Measurements from ENCODE around the gene DNAH11. TPM values are rescaled to one million over a fixed set of nuclear protein-coding genes. Genes with fewer than 3 reads are reported as not detected.

The DNAH11 gene
- total RNA-seq, 1 experiment from 2014 or later, result 1.6 TPM

- Histone ChIP-seq H3K4me2 (ENCODE audit: low read length) (no peak overlapping the region), H3K27ac (ENCODE audit: low read length) (no peak overlapping the region), H3F3A (ENCODE audit: low read length, unreplicated experiment) (no peaks in the 10 kb centered on the region), H3K4me3 (ENCODE audit: low read length) (no peak overlapping the region), H4K20me1 (ENCODE audit: low read length) (no peaks in the 10 kb centered on the region), H3K9me3 (ENCODE audit: low read length) (no peaks in the 10 kb centered on the region), H3K36me3 (ENCODE audit: low read depth, low read length) (no peaks in the 10 kb centered on the region), H3K9ac (ENCODE audit: low read length) (no peak overlapping the region), H3K4me1 (ENCODE audit: insufficient read depth, low read length) (no peaks in the 10 kb centered on the region), H3K9me2 (replicated peaks; ENCODE audit: low read length) (no peaks in the 10 kb centered on the region), H3K79me2 (ENCODE audit: low read length) (no peaks in the 10 kb centered on the region), H2AFZ (ENCODE audit: low read length) (no peak overlapping the region), H3K27me3 (ENCODE audit: low read length) (peaks cover 51% of the 10 kb centered on the region)
- POLR2A ChIA-PET (ENCODE audit: unreplicated experiment), result no interaction called here
- DNase-seq (no peak), ATAC-seq (no peak)
- TF ChIP-seq EZH2phosphoT487 (IDR thresholded peaks at IDR 0.05; ENCODE audit: borderline replicate concordance, low read length) (no peak), EZH2 (IDR thresholded peaks at IDR 0.05; ENCODE audit: low read length, unreplicated experiment) (no peak), CTCF (conservative IDR thresholded peaks at IDR 0.05; ENCODE audit: low read depth, low read length) (no peak)
- CTCF ChIA-PET, result no interaction called here
- BruUV-seq (replicated peaks), result no TSS peak
- intact Hi-C loops (cut with micrococcal nuclease), result no loop called here
These were observed 286.9 kb downstream of the DNAH11 start for GRCh38 chr7:21829731-21830130.

GRCh38 chr7:21844742-21845141 is 301.9 kb downstream of the DNAH11 start:
- Histone ChIP-seq H3K9me2 (replicated peaks; ENCODE audit: low read length) (no peaks in the 10 kb centered on the region), H3K27me3 (ENCODE audit: low read length) (peaks cover 6% of the 10 kb centered on the region; the same call in 1 of the 2 replicates), H3K4me1 (ENCODE audit: insufficient read depth, low read length) (no peaks in the 10 kb centered on the region), H3K36me3 (ENCODE audit: low read depth, low read length) (no peaks in the 10 kb centered on the region), H3K79me2 (ENCODE audit: low read length) (no peaks in the 10 kb centered on the region), H2AFZ (ENCODE audit: low read length) (no peak overlapping the region), H4K20me1 (ENCODE audit: low read length) (no peaks in the 10 kb centered on the region), H3K4me3 (ENCODE audit: low read length) (no peak overlapping the region), H3K9me3 (ENCODE audit: low read length) (no peaks in the 10 kb centered on the region), H3K9ac (ENCODE audit: low read length) (no peak overlapping the region), H3K4me2 (ENCODE audit: low read length) (no peak overlapping the region), H3K27ac (ENCODE audit: low read length) (no peak overlapping the region), H3F3A (ENCODE audit: low read length, unreplicated experiment) (no peaks in the 10 kb centered on the region)
- no peak for ATAC-seq
- ChIA-PET CTCF (no interaction called here), POLR2A (ENCODE audit: unreplicated experiment) (no interaction called here)
- intact Hi-C loops (cut with micrococcal nuclease), result no loop called here
- DNase-seq, result no peak
- no peak for TF ChIP-seq EZH2 (IDR thresholded peaks at IDR 0.05; ENCODE audit: low read length, unreplicated experiment)
- TF ChIP-seq CTCF (conservative IDR thresholded peaks at IDR 0.05; ENCODE audit: low read depth, low read length), result no peak
- no peak for TF ChIP-seq EZH2phosphoT487 (IDR thresholded peaks at IDR 0.05; ENCODE audit: borderline replicate concordance, low read length)
- BruUV-seq (replicated peaks), result no TSS peak

DNA sequence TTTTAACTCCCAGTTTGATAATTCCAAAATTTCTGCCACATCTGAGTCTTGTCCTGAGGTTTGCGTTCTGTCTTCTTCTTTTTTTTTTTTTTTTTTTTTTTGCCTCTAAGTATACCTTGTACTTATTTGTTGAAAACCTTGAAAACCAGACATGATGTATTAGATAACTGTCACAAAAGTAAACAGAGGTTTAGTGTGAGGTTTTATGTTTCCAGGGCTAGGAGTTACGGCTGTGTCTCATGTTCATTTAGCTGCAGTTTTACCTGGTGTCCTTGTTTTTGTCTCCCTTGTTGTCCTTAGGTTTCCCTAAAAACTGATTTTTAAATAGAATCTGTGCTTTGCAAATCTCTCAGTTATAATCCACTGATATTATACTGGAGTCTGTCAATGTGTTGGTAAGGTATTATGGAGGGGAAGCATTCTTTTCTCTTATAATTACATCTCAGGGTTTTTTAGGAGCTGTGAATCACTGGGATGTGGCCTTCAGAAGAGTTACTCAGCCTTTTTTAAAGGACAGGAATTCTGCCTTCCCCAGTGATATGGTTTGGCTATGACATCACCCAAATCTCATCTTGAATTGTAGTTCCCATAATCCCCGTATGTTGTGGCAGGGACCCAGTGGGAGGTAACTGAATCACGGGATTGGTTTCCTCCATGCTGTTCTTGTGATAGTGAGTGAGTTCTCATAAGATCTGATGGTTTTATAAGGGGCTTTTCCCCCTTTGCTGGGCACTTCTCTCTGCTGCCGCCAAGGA is 307.9 kb downstream of the DNAH11 start:
- Histone ChIP-seq H3K4me2 (ENCODE audit: low read length) (no peak overlapping the region), H3K79me2 (ENCODE audit: low read length) (no peaks in the 10 kb centered on the region), H3K9me3 (ENCODE audit: low read length) (no peaks in the 10 kb centered on the region), H3K27me3 (ENCODE audit: low read length) (peaks cover 9% of the 10 kb centered on the region; the same call in 1 of the 2 replicates), H3K9ac (ENCODE audit: low read length) (no peak overlapping the region), H3K4me3 (ENCODE audit: low read length) (no peak overlapping the region), H2AFZ (ENCODE audit: low read length) (no peak overlapping the region), H3K27ac (ENCODE audit: low read length) (no peak overlapping the region), H3F3A (ENCODE audit: low read length, unreplicated experiment) (no peaks in the 10 kb centered on the region), H3K9me2 (replicated peaks; ENCODE audit: low read length) (no peaks in the 10 kb centered on the region), H3K36me3 (ENCODE audit: low read depth, low read length) (no peaks in the 10 kb centered on the region), H3K4me1 (ENCODE audit: insufficient read depth, low read length) (no peaks in the 10 kb centered on the region), H4K20me1 (ENCODE audit: low read length) (no peaks in the 10 kb centered on the region)
- ChIA-PET POLR2A (ENCODE audit: unreplicated experiment) (interaction anchor here (0.6 kb wide), 1 partner anchor 1486 kb away, joined by 11 read pairs; no protein-coding TSS in a partner anchor), CTCF (no interaction called here)
- intact Hi-C loops (cut with micrococcal nuclease), result no loop called here
- ATAC-seq (no peak; the same call in 1 of the 2 replicates), DNase-seq (peak; percentile 27)
- no TSS peak for BruUV-seq (replicated peaks)
- TF ChIP-seq CTCF (conservative IDR thresholded peaks at IDR 0.05; ENCODE audit: low read depth, low read length) (no peak), EZH2phosphoT487 (IDR thresholded peaks at IDR 0.05; ENCODE audit: borderline replicate concordance, low read length) (no peak)

All from PC-3 (cell line).